Ovary (tissue), 3 donors: ENCODE measurements around the gene PKMYT1.

Source experiments
- EP300 ChIP-seq: sonication (generic); formaldehyde crosslinking; IDR thresholded peaks from one replicate; pipeline ENCODE4 v1.6.1; 2017; ENCODE audit warnings: antibody characterized with exemption
- POLR2A ChIP-seq: fragments of 450-650 bp; IDR thresholded peaks from one replicate; pipeline ENCODE4 v1.6.1; 2017; ENCODE audit warnings: antibody characterized with exemption, mild to moderate bottlenecking, moderate library complexity
- TF ChIP-seq, protein P1 (sequence below), 3 donors: fragments of 450-650 bp in 2 of 3; fragments of 200-600 bp in 1 of 3; IDR thresholded peaks; one replicate each; pipeline versions ENCODE4 v1.5.1 to v1.8.0; 2016 to 2022; ENCODE audit warnings: antibody characterized with exemption in 3 of 3, mild to moderate bottlenecking in 1 of 3
- donor health status: DM: no; HTN: no; CAD: no.

DNA sequence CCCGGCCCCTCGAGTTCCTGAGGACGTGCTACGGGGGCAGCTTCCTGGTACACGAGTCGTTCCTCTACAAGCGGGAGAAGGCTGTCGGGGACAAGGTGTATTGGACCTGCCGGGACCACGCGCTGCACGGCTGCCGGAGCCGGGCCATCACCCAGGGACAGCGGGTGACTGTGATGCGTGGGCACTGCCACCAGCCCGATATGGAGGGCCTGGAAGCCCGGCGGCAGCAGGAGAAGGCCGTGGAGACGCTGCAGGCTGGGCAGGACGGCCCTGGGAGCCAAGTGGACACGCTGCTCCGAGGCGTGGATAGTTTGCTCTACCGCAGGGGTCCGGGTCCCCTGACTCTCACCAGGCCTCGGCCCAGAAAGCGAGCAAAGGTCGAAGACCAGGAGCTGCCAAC is 47.1 kb downstream of the PKMYT1 start:
- TF ChIP-seq, protein P1, sequence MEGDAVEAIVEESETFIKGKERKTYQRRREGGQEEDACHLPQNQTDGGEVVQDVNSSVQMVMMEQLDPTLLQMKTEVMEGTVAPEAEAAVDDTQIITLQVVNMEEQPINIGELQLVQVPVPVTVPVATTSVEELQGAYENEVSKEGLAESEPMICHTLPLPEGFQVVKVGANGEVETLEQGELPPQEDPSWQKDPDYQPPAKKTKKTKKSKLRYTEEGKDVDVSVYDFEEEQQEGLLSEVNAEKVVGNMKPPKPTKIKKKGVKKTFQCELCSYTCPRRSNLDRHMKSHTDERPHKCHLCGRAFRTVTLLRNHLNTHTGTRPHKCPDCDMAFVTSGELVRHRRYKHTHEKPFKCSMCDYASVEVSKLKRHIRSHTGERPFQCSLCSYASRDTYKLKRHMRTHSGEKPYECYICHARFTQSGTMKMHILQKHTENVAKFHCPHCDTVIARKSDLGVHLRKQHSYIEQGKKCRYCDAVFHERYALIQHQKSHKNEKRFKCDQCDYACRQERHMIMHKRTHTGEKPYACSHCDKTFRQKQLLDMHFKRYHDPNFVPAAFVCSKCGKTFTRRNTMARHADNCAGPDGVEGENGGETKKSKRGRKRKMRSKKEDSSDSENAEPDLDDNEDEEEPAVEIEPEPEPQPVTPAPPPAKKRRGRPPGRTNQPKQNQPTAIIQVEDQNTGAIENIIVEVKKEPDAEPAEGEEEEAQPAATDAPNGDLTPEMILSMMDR (IDR thresholded peaks at IDR 0.05): no peak
- TF ChIP-seq EP300 (no peak), POLR2A (no peak)
